HG02885 (cell line): ENCODE data around the gene SPOP.

ENCODE experiments used
- ATAC-seq: cut with Tn5 transposase; IDR thresholded peaks from one replicate; pipeline ENCODE4 v1.9.1; 2021; ENCODE audit warnings: mild to moderate bottlenecking; ENCODE audit not compliant: unreplicated experiment, poor library complexity

Gene SPOP

DNA sequence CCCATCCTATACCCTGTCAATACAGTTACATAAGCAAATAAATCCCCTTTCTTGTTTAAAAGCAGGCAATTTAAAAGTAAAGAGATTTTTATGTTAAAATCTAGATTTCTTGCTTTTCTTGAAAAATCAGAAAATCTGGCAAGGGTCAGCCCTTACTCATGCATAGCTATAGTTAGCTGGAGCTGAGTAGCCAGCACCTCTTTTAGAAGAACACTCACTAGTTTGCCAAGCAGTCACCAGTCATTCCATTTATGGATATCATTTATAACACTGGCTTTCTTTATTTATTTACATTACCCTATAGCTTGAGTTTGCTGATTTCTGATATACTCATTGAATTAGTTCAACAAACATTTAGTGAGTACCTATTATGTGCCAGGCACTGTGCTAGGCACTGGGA is 56.5 kb downstream of the SPOP start:
- no peak for ATAC-seq

GRCh38 chr17:49618028-49618611 is 59.8 kb downstream of the SPOP start:
- ATAC-seq: no peak

DNA sequence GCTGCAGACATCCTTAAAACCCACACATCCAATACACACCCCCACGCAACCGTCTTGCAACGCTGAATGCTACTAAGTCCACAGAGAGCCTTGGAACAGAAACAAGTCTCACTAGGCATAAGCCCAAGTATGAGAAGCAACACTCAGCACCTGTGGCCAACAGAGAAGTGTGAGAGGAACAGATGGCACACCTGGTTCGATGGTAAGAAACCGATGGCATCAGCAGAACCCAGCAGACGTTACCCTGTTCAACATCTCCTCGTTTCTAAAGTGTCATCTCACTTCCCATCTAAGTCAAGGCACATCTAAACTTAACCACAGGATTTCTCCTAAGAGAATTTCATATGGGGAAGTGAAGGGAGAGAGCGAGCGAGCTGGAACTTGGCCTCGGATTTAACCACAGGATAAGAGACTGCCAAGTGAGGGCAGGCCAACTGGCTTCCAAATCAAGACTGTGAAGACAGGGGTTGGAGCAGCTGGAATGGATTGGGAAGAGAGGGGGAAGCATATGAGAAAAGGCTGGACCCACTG is 61.2 kb downstream of the SPOP start:
- ATAC-seq: no peak

GRCh38 chr17:49616086-49616485 is 61.8 kb downstream of the SPOP start:
- no peak for ATAC-seq

DNA sequence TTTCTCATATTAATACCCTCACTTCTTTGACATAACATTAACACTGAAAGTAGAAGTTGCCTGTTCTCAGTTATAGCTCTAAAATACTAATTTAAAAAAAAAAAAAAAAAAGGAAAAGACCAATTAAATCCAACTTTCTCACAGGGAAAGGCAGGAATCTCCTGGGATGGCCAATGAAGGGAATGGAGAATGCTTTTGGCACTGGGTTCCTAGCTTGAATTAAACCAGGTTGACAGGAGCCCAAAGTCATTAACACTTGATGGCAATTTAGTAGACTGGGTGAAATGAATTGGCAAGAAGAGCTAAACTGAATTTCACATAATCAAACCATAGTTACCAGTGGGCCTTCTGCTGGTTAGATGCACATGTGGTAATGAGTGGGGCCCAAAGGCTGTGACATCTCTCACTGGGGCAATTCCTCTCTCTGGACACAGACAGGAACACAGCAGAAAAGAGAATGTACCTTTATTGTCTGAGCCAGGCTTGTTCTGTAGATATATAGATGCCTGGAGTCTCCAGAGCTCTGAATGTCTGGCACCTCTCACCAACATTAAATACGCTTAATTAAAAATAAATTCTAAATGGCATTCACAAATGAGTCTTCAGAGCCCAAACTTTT is 64.6 kb downstream of the SPOP start:
- ATAC-seq: no peak

DNA sequence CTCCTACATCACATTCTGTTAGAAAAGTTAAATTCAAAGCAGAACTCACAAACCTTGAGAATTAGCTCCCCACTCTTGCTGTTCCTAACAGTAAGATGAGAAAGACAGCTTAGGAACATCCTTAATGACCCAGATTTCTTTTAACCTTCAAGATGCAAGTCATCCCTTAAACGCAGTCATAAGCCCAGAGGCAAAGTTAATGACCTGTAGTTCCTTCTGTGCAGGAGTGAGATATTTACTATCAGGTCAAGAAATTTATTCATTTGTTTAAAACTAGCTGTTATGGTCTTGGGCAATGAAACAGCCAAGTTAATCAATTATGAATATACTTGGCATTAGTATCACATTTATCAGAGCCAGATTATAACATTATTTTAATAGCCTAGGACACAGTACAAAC is 65.2 kb downstream of the SPOP start:
- no peak for ATAC-seq

DNA sequence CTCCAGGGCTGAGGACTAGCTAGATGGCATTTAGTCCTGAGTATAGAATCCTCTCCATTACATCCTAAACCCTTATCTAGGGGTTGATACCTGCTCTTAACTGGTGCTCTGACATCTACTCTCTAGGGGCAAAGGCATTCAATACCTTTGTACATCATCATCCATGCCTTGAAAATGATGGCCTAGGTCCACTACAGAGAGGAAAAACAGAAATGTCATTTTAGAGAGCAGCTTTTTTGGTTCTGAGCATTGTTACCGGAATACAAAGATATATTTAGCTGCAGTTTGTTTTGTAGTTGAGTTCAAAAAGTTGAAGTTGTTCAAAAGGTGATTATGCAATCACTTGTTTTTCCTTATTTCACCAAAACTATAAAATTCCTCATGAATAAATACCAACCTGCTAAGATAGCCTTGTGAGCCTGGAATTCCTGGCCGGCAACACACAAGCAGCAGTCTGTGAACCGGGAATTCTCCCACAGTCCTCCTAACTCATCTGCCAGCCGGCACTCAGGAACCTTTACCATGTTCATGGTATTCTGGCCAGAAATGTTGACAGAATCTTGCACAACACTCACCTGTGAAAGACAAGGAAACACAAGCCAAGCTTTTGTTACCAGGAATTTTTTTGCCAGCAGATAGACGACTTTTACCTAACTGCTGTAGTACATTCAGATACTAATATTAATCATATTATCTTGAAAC is 66.9 kb downstream of the SPOP start:
- ATAC-seq: no peak

DNA sequence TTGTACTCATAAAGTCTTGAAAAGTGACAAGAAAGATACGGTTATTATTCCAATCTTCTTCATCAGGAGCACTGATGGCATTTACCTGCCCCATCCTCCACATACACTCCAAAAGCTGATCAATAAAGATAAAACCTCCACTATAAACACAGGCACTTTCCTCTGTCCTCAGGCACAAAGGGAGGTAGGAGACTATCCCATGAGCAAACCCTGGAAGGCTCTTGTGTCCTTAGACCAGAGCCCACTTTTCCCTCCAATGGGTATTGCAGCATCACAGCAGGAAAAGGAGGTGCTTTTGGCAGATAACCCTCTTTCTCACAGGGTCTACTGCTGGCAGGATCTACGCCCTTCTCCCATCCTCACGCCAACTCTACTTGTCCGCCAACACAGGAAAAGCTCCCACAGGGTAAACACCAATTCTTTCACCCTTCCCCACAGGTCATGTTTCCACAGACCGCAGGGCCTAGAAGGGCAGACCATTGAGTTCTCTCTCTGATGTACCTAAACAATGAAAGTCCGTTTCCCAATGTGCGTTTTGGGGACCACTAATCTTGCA is 73.5 kb downstream of the SPOP start:
- no peak for ATAC-seq

DNA sequence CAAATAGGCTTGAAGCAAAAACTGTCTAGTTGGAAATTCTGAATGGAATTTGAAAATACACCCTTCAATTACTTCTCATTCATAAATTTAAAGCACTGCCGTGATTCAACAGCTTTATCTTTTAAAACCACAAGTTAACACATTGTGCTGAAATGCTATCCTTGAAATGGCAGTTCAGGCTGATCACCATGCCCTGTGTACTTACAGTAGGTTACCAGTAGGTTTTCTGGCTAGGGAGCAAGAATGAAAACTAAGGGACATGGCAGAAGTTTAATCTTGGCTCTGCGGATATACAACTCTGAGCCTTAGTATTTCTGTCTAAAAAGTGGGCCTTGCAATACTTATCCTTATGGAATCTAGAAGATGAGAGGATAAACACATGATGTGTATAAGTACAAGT is 74.2 kb downstream of the SPOP start:
- no peak for ATAC-seq

GRCh38 chr17:49603238-49603637 is 74.7 kb downstream of the SPOP start:
- no peak for ATAC-seq

DNA sequence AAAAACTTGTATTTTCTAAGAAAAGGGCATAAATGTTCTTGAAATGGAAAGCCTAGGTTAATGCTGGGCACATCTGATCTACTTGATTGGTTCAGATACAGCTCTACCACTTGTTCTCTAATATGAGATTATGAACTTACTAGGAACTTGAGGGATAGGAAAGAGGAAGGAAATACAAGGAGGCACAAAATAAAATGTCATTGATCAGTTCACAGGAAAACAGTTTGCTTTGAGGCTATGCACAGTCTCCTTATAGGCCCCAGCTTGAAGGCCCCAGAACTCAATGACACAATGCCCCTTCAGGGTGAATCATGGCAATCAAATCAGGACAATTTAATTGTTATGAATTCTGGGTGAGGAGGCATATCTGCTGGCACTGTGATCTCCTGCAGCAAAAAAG is 75.1 kb downstream of the SPOP start:
- ATAC-seq: no peak

DNA sequence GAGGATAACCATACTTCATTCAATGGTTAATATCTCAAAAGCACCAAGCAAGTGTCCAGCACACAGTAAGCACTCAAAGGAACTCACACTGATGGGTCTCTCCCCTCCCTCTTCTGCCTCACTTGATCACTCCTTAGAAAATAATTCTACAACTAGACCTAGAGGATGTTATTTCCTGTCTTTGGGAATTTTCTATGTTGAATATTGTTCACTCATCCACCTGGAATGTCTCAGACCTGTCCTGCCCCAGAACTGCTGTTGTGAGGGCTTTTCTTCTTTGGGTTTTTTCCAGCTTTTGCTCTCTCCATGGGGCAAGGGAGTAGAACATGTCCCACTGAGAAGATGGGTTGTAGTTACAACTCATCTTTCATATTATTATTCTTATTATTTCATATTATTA is 76.9 kb downstream of the SPOP start:
- no peak for ATAC-seq

- no peak for ATAC-seq
Measured at GRCh38 chr17:49598918-49599317, 79.0 kb downstream of the SPOP start.

- ATAC-seq: no peak
Measured at GRCh38 chr17:49597928-49598655, 79.8 kb downstream of the SPOP start.

- ATAC-seq: no peak
Measured at GRCh38 chr17:49597436-49597835, 80.5 kb downstream of the SPOP start.

GRCh38 chr17:49596613-49597244 is 81.2 kb downstream of the SPOP start:
- ATAC-seq: no peak

DNA sequence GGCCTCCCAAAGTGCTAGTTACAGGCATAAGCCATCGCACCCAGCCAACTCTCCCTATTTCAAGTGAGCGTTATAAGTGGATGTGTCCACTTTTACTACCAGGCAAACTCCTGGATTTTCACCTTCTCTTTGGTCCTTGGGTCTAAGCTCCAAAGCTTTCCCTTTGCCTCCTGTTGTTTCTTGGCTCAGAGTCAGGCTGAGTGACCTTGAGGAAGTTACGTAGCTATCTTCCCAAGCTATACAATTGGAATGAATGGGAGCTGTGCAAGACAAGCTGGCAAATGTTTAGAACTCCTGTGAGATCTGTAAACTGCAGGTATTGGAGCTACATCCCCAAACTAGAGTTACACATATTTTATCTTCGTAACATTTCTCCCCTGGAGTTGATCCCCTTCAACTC is 81.9 kb downstream of the SPOP start:
- ATAC-seq: no peak

GRCh38 chr17:49595328-49595727 is 82.6 kb downstream of the SPOP start:
- ATAC-seq: no peak

DNA sequence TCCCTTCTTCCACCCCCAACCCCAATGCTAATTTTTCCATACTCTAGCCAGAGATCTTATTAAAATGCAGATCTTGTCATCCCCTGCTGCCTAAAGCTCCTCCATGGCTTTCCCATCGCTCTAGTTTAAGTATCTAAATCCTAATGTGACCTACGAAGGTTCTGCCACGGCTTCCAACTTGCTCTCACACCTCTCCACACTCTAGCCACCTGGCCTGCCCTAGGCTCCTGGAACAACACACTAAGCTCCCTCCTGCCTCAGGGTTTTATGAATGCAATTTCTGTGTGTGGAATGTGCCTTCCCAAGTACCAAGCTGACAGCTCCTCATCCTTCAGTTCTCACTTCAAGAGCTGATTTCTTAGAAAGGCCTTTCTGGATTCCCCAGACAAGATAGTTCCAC is 85.6 kb downstream of the SPOP start:
- no peak for ATAC-seq

GRCh38 chr17:49590874-49591273 is 87.0 kb downstream of the SPOP start:
- ATAC-seq: no peak
